DOHH2 (cell line): ENCODE measurements around the gene PDE11A.

Source experiments
- H3F3A ChIP-seq: fragments of 200-600 bp; sonication (generic), shearing (Covaris generic); 2 replicates; pipeline ENCODE4 v1.6.0; 2016; ENCODE audit warnings: antibody characterized with exemption, mild to moderate bottlenecking; ENCODE audit not compliant: control insufficient read depth, insufficient read depth
- H3K27ac ChIP-seq: fragments of 200-600 bp; sonication (generic); 2 replicates; pipeline ENCODE4 v1.5.1; 2014; ENCODE audit warnings: low read depth, mild to moderate bottlenecking, low read length, moderate library complexity
- H3K27me3 ChIP-seq: fragments of 200-600 bp; sonication (generic); 2 replicates; pipeline ENCODE4 v1.6.1; 2014; ENCODE audit warnings: mild to moderate bottlenecking, low read length, mixed read lengths; ENCODE audit not compliant: control insufficient read depth
- H3K36me3 ChIP-seq: fragments of 200-600 bp; sonication (generic); 2 replicates; pipeline ENCODE4 v1.6.1; 2014; ENCODE audit warnings: mild to moderate bottlenecking, low read length, moderate library complexity, mixed read lengths; ENCODE audit not compliant: control insufficient read depth
- H3K4me1 ChIP-seq: fragments of 200-600 bp; sonication (generic); 2 replicates; pipeline ENCODE4 v1.6.1; 2014; ENCODE audit warnings: mild to moderate bottlenecking, low read length, mixed read lengths; ENCODE audit not compliant: control insufficient read depth
- H3K4me2 ChIP-seq: fragments of 200-600 bp; sonication (generic); 2 replicates; pipeline ENCODE4 v1.6.0; 2014; ENCODE audit warnings: mild to moderate bottlenecking, low read length, moderate library complexity
- H3K4me3 ChIP-seq: fragments of 200-600 bp; sonication (generic); 2 replicates; pipeline ENCODE4 v1.5.1; 2014; ENCODE audit warnings: mild to moderate bottlenecking, low read length, mixed read lengths
- H3K79me2 ChIP-seq: fragments of 200-600 bp; sonication (generic); 2 replicates; pipeline ENCODE4 v1.6.1; 2014; ENCODE audit warnings: mild to moderate bottlenecking, low read length, mixed read lengths; ENCODE audit not compliant: control insufficient read depth
- H3K9me2 ChIP-seq: fragments of 200-600 bp; sonication (generic); replicated peaks from 2 replicates; pipeline ENCODE4 v1.6.1; 2014; ENCODE audit warnings: mild to moderate bottlenecking, low read length, mixed read lengths; ENCODE audit not compliant: control insufficient read depth
- H3K9me3 ChIP-seq: fragments of 200-600 bp; sonication (generic); 2 replicates; pipeline ENCODE4 v1.6.1; 2014; ENCODE audit warnings: antibody characterized with exemption, low read length, mixed read lengths; ENCODE audit not compliant: control insufficient read depth, insufficient read depth
- H4K20me1 ChIP-seq: fragments of 200-600 bp; sonication (generic); 2 replicates; pipeline ENCODE4 v1.6.0; 2014; ENCODE audit warnings: low read depth, mild to moderate bottlenecking, antibody characterized with exemption, low read length, moderate library complexity; ENCODE audit not compliant: control insufficient read depth, insufficient read depth
- CTCF ChIP-seq: fragments of 200-600 bp; sonication (generic); IDR thresholded peaks from one replicate; pipeline ENCODE4 v1.5.1; 2014; ENCODE audit warnings: antibody characterized with exemption, mild to moderate bottlenecking, low read depth, low read length; ENCODE audit not compliant: poor library complexity, severe bottlenecking
- EZH2phosphoT487 ChIP-seq: fragments of 200-600 bp; sonication (generic); IDR thresholded peaks from 2 replicates; pipeline ENCODE4 v1.6.1; 2017; ENCODE audit warnings: borderline replicate concordance, mild to moderate bottlenecking, antibody characterized with exemption, low read length, moderate library complexity, mixed read lengths

The PDE11A gene

DNA sequence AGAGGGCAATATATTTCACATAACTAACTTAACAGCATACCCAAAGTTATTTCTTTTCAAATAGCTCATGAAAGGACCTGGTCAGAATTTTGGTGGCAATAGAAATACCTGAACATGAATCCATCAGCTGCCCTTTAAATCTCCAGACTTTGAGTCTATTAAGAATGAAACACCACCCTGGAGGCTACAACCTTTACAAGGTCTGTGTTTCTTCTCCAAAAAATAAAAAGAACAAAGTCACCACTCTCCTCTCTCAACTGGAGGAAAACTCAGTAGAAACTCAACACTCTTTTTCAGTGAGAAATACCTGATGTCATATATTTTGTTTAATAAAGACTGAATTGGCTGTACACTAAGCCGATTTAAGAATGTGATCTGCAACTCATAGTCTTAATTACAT is 475.7 kb downstream of the PDE11A start:
- Histone ChIP-seq H3K27ac (no peak overlapping the region), H3K4me1 (no peaks in the 10 kb centered on the region), H3K79me2 (no peaks in the 10 kb centered on the region), H4K20me1 (no peaks in the 10 kb centered on the region), H3K4me3 (no peak overlapping the region), H3K9me2 (no peaks in the 10 kb centered on the region), H3K27me3 (peaks cover 13% of the 10 kb centered on the region; the same call in 1 of the 2 replicates), H3K36me3 (no peaks in the 10 kb centered on the region), H3K4me2 (no peak overlapping the region), H3K9me3 (no peaks in the 10 kb centered on the region), H3F3A (no peaks in the 10 kb centered on the region)
- TF ChIP-seq EZH2phosphoT487 (no peak), CTCF (no peak)

DNA sequence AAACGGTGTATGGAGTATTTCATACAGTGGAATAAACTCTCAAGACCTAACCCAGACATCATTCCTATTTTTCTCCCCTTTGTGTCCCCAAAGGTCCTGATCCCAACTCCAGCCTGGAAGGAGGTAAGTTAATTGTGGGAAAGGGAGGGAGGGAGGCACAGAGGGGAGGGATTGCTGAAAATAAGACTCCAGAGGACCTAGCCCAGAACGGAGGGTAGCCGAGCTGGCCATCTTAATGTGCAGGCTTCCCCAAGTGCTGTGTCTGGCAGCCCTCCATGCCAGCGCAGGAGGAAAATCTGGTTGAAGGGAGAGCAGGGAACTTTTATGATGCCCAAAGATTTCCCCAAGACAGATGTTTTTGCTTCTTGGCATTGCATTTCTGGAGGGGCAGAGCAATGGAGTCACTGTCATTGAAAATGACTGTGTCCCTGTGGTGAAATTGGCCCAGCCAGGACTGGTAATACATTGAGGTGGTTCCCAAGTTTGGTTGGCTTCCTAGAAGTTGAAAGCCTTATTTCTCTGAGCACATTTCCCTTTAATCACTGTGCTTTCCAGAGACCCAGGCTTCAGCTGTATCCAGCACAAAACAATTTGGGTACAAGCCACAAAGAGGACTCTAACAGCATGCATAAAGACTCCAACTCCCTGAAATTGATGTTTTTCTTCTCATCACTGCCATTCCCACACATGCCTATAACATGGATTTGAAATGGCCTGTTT is 477.3 kb downstream of the PDE11A start:
- H4K20me1 ChIP-seq: no peaks in the 10 kb centered on the region
- H3K4me2 ChIP-seq: no peak overlapping the region
- no peaks in the 10 kb centered on the region for H3K4me1 ChIP-seq
- H3K36me3 ChIP-seq: no peaks in the 10 kb centered on the region
- H3F3A ChIP-seq: no peaks in the 10 kb centered on the region
- no peaks in the 10 kb centered on the region for H3K79me2 ChIP-seq
- H3K27ac ChIP-seq: no peak overlapping the region
- no peaks in the 10 kb centered on the region for H3K9me2 ChIP-seq
- TF ChIP-seq CTCF (no peak), EZH2phosphoT487 (no peak)
- H3K27me3 ChIP-seq: peaks cover 13% of the 10 kb centered on the region; the same call in 1 of the 2 replicates
- H3K9me3 ChIP-seq: no peaks in the 10 kb centered on the region
- H3K4me3 ChIP-seq: no peak overlapping the region

DNA sequence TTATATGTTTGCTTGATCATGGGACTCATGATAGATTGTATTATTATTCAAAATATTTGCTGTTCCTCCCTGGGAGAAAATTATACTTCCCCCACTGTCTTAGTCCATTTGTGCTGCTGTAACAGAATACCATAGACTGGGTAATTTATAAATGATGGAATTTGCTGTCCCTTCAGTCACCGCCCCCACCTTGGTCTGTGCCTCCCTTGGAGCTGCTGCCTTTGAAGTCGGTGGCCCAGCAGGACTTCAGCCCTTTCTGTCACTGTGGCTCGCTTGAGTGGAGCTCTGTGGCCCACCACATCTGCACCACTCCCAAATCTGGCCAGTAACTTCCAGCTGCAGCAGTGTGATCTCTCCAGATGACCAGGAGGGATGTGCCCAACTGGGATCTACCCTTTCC is 479.2 kb downstream of the PDE11A start:
- H3K79me2 ChIP-seq: no peaks in the 10 kb centered on the region
- no peaks in the 10 kb centered on the region for H3K4me1 ChIP-seq
- H3K9me3 ChIP-seq: no peaks in the 10 kb centered on the region
- H3F3A ChIP-seq: no peaks in the 10 kb centered on the region
- no peaks in the 10 kb centered on the region for H4K20me1 ChIP-seq
- H3K4me2 ChIP-seq: no peak overlapping the region
- H3K36me3 ChIP-seq: no peaks in the 10 kb centered on the region
- no peak for TF ChIP-seq EZH2phosphoT487
- no peak for TF ChIP-seq CTCF
- H3K9me2 ChIP-seq: no peaks in the 10 kb centered on the region
- H3K4me3 ChIP-seq: no peak overlapping the region
- peaks cover 4% of the 10 kb centered on the region; the same call in 1 of the 2 replicates for H3K27me3 ChIP-seq
- H3K27ac ChIP-seq: no peak overlapping the region
